Panc1 (cell line): ENCODE data around the gene NKAIN2.

ENCODE experiments used
- CTCF ChIP-seq: fragments of 450-650 bp; IDR thresholded peaks from 2 replicates; pipeline ENCODE4 v1.5.1; 2017; ENCODE audit warnings: mild to moderate bottlenecking
- POLR2AphosphoS5 ChIP-seq: IDR thresholded peaks from 2 replicates; pipeline ENCODE4 v1.6.1; 2012; ENCODE audit warnings: mild to moderate bottlenecking, low read depth, low read length, moderate library complexity
- REST ChIP-seq, 2 experiments: IDR thresholded peaks; 2 replicates each; pipeline ENCODE4 v1.6.1; 2011 to 2012; ENCODE audit warnings: low read depth in 2 of 2, control low read depth in 1 of 2, low read length in 1 of 2, mild to moderate bottlenecking in 1 of 2, moderate library complexity in 1 of 2; ENCODE audit not compliant: insufficient read depth in 1 of 2
- SIN3A ChIP-seq: IDR thresholded peaks from 2 replicates; pipeline ENCODE4 v1.6.1; 2012; ENCODE audit warnings: low read depth, mild to moderate bottlenecking, low read length, moderate library complexity, borderline replicate concordance; ENCODE audit not compliant: insufficient read depth

GRCh38 chr6:123928529-123928928 is 124.9 kb downstream of the NKAIN2 start:
- no peak for TF ChIP-seq CTCF
- no peak for TF ChIP-seq POLR2AphosphoS5
- no peak for TF ChIP-seq REST (IDR thresholded peaks at IDR 0.05; ENCODE audit: insufficient read depth in 1 of 2, low read depth in 2 of 2, low read length in 1 of 2)
- TF ChIP-seq SIN3A = no peak
